OCI-LY3 (cell line): ENCODE results near the gene CEMIP2.

Experiments
- H2AFZ ChIP-seq: fragments of 200-600, 300-600 bp; shearing (Covaris generic); 2 replicates; pipeline ENCODE4 v1.6.0; 2014; ENCODE audit warnings: antibody characterized with exemption, low read depth, low read length
- H3K27ac ChIP-seq: fragments of 200-600, 300-600 bp; sonication (generic); 2 replicates; pipeline ENCODE4 v1.5.1; 2014; ENCODE audit warnings: mild to moderate bottlenecking, low read length, moderate library complexity, mixed read lengths
- H3K27me3 ChIP-seq: fragments of 200-600, 300-600 bp; sonication (generic); 2 replicates; pipeline ENCODE4 v1.6.1; 2014; ENCODE audit warnings: low read depth, low read length, mixed read lengths
- H3K36me3 ChIP-seq: fragments of 200-600, 300-600 bp; sonication (generic); replicated peaks from 2 replicates; pipeline ENCODE3; 2014; ENCODE audit warnings: low read depth, low read length, mixed read lengths
- H3K4me1 ChIP-seq: fragments of 300-600, 200-600 bp; sonication (generic); 2 replicates; pipeline ENCODE4 v1.6.1; 2014; ENCODE audit warnings: low read length, mixed read lengths
- H3K4me2 ChIP-seq: fragments of 200-600, 300-600 bp; sonication (generic); 2 replicates; pipeline ENCODE4 v1.6.1; 2014; ENCODE audit warnings: low read length, mixed read lengths
- H3K4me3 ChIP-seq: fragments of 300-600, 200-600 bp; sonication (generic); 2 replicates; pipeline ENCODE4 v1.5.1; 2014; ENCODE audit warnings: antibody characterized with exemption, mild to moderate bottlenecking, low read length, moderate library complexity
- H3K79me2 ChIP-seq: fragments of 300-600, 200-600 bp; shearing (Covaris generic); 2 replicates; pipeline ENCODE4 v1.6.1; 2014; ENCODE audit warnings: mild to moderate bottlenecking, low read length, mixed read lengths
- H3K9ac ChIP-seq: fragments of 300-600, 200-600 bp; shearing (Covaris generic); 2 replicates; pipeline ENCODE4 v1.6.0; 2014; ENCODE audit warnings: mild to moderate bottlenecking, low read length, moderate library complexity
- H3K9me3 ChIP-seq: fragments of 200-600, 300-600 bp; shearing (Covaris generic); 2 replicates; pipeline ENCODE4 v1.6.1; 2014; ENCODE audit warnings: low read length, mixed read lengths; ENCODE audit not compliant: insufficient read depth
- H4K20me1 ChIP-seq: fragments of 200-600, 300-600 bp; sonication (generic); 2 replicates; pipeline ENCODE4 v1.6.1; 2016; ENCODE audit warnings: low read length, mixed read lengths; ENCODE audit not compliant: insufficient read depth
- EZH2phosphoT487 ChIP-seq: fragments of 200-600 bp; shearing (Covaris generic); IDR thresholded peaks from 2 replicates; pipeline ENCODE4 v1.6.1; 2018; ENCODE audit warnings: antibody characterized with exemption, mixed run types, low read depth
- TF ChIP-seq, protein P1 (sequence below): fragments of 200-600, 300-600 bp; sonication (generic); IDR thresholded peaks from 2 replicates; pipeline ENCODE4 v1.5.1; 2014; ENCODE audit warnings: antibody characterized with exemption, low read length, low read depth

Gene CEMIP2

DNA sequence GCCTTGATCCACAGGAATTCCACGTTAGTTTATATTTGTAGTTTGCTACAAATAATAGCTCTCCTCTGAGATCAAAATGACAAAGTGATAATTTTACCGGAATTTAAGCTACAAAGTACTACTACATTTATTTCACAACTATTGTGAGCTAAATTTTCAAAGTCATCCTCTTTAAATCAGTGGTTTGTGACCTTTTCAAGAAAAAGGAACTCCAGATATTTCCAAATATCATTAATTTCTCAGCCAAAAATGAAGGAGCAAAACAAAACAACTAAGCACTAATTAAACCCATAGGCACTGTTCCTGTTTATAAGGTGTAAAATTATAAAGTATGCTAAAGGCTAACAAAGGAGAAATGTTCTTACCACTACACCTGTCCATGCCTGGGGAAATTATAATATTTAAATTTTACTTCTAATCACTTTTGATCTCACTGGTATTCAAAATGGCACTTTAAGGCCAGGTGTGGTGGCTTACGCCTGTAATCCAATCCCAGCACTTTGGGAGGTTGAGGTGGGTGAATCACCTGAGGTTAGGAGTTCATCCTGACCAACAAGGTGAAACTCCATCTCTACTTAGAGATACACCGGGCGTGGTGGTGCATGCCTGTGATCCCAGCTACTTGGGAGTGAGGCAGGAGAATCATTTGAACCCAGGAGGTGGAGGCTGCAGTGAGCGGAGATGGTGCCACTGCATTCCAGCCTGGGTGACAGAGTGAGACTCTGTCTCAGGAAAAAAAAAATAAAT, 77.5 kb downstream of the CEMIP2 start:
- Histone ChIP-seq H4K20me1 (no peaks in the 10 kb centered on the region), H3K9ac (no peak overlapping the region), H3K79me2 (no peaks in the 10 kb centered on the region), H3K4me2 (no peak overlapping the region), H3K9me3 (no peaks in the 10 kb centered on the region), H3K4me1 (no peaks in the 10 kb centered on the region), H3K27me3 (no peaks in the 10 kb centered on the region), H3K27ac (no peak overlapping the region), H2AFZ (no peak overlapping the region), H3K36me3 (no peaks in the 10 kb centered on the region), H3K4me3 (no peak overlapping the region)
- TF ChIP-seq, protein P1, sequence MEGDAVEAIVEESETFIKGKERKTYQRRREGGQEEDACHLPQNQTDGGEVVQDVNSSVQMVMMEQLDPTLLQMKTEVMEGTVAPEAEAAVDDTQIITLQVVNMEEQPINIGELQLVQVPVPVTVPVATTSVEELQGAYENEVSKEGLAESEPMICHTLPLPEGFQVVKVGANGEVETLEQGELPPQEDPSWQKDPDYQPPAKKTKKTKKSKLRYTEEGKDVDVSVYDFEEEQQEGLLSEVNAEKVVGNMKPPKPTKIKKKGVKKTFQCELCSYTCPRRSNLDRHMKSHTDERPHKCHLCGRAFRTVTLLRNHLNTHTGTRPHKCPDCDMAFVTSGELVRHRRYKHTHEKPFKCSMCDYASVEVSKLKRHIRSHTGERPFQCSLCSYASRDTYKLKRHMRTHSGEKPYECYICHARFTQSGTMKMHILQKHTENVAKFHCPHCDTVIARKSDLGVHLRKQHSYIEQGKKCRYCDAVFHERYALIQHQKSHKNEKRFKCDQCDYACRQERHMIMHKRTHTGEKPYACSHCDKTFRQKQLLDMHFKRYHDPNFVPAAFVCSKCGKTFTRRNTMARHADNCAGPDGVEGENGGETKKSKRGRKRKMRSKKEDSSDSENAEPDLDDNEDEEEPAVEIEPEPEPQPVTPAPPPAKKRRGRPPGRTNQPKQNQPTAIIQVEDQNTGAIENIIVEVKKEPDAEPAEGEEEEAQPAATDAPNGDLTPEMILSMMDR: no peak
- no peak for TF ChIP-seq EZH2phosphoT487

DNA sequence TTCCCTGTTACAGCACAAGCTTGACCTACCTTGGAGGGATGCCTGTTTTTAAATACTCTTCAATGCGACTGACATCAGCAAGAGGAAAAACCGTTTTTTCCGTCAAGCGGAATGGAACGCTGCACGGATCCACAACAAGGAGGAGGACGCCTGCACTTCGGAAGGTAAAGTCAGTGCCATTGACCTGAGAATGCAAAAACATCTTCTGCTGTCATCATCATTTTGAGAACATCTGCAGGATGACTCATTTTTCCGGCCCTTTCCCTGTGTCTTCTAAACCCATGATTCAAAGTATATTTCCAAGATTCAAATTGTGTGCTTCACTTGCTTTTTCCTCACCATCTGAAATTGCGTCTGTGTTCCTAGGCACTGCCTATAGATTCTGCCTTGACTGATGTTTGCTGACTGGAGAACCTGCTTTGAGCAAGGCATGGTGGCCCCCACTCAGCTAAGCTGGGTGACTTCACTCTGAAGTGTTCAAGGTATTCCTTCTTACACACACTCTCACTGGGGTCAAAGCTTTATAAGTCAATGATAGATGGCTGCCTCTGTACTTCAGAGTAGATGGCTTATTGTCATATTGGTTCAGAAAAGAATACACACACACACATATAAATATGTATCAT, 78.1 kb downstream of the CEMIP2 start:
- Histone ChIP-seq H2AFZ (no peak overlapping the region), H3K9ac (no peak overlapping the region), H4K20me1 (no peaks in the 10 kb centered on the region), H3K27ac (no peak overlapping the region), H3K79me2 (no peaks in the 10 kb centered on the region), H3K27me3 (no peaks in the 10 kb centered on the region), H3K9me3 (no peaks in the 10 kb centered on the region), H3K4me1 (no peaks in the 10 kb centered on the region), H3K4me2 (no peak overlapping the region), H3K36me3 (no peaks in the 10 kb centered on the region), H3K4me3 (no peak overlapping the region)
- TF ChIP-seq, protein P1: no peak
- TF ChIP-seq EZH2phosphoT487: no peak

DNA sequence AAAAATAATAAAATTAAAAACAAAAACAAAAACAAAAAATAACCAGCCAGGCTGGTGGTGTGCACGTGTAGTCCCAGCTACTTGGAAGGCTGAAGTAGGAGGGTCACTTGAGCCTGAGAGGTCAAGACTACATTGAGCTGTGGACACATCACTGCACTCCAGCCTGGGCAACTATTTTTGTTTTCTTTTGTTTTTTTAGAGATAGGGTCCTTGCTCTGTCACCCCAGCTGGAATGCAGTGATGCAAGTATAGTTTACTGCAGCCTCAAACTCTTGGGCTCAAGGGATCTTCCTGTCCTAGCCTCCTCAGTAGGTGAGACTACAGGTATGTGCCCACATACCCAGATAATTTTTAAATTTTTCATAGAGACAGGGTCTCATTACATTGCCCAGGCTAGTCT, 80.6 kb downstream of the CEMIP2 start:
- Histone ChIP-seq H3K4me1 (no peaks in the 10 kb centered on the region), H3K9ac (no peak overlapping the region), H4K20me1 (no peaks in the 10 kb centered on the region), H3K9me3 (no peaks in the 10 kb centered on the region), H2AFZ (no peak overlapping the region), H3K36me3 (no peaks in the 10 kb centered on the region), H3K27ac (no peak overlapping the region), H3K27me3 (no peaks in the 10 kb centered on the region), H3K4me2 (no peak overlapping the region), H3K79me2 (no peaks in the 10 kb centered on the region), H3K4me3 (no peak overlapping the region)
- TF ChIP-seq, protein P1: no peak
- no peak for TF ChIP-seq EZH2phosphoT487

DNA sequence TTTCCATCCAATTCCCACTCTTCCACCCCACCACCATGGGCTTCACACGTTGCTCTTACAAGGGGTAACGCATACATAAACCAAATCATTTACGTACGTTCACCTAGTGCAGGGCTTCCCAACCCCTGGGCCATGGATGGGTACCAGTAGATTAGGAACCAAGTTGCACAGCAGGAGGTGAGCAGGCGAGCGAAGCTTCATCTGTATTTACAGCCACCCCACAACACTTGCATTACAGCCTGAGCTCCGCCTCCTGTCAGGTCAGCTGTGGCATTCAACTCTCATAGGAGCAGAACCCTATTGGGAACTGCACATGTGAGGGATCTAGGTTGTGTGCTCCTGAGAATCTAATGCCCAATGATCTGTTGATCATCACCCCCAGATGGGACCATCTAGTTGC, 82.3 kb downstream of the CEMIP2 start:
- Histone ChIP-seq H3K27me3 (no peaks in the 10 kb centered on the region), H3K4me3 (no peak overlapping the region), H3K36me3 (no peaks in the 10 kb centered on the region), H3K4me2 (no peak overlapping the region), H4K20me1 (no peaks in the 10 kb centered on the region), H2AFZ (no peak overlapping the region), H3K27ac (no peak overlapping the region), H3K4me1 (peaks cover 8% of the 10 kb centered on the region), H3K9me3 (no peaks in the 10 kb centered on the region), H3K79me2 (no peaks in the 10 kb centered on the region), H3K9ac (no peak overlapping the region)
- no peak for TF ChIP-seq EZH2phosphoT487
- TF ChIP-seq, protein P1: no peak
